Measurements from ENCODE around the gene TNFRSF13B.
"Not testable (repeated sequence)": the region's sequence is repeated elsewhere in the genome, so short reads cannot be mapped to it uniquely, and the experiment has no call there.

Gene TNFRSF13B

GRCh38 chr17:16971458-16972338, at the start of gene TNFRSF13B:
Gene TNFRSF13B, minus strand, starts transcription at chr17:16972118. Its CDS starts 43 bp downstream, at chr17:16972075.
- DNase-seq (ENCODE audit: low read depth): no peak

DNA sequence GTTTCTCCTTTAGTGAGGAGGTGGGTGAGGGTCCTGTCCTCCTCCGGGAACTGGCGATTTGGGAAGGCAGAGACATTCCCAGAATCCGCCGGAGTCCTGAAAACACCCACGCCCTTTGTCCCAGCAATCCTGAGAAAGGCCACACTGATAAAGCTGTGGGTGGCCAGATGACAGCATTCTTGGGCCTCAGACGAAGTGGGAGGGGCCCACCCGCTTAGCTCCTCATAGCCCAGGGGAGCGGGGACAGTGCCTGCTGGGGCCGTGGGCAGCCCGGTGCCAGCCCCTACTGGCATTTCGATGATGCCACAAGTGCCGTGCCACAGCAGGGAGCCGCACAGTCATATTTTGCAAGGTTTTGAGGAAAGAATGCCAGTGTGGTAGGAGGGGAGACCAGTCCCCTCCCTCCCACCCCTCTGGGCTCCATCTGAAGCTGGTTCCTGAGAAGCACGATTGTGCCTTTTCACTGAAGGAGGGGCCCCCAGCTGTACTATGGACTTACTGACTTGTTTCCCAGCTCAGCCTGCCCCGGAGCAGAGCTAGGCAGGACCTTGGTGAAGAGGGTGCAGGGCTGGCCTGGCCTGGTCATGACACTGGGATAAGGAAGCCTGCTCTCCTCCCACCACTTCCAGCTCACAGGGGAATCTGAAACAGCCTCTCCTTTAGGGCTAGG, 49.4 kb upstream of the TNFRSF13B start:
- no peak for DNase-seq (ENCODE audit: low read depth)

DNA sequence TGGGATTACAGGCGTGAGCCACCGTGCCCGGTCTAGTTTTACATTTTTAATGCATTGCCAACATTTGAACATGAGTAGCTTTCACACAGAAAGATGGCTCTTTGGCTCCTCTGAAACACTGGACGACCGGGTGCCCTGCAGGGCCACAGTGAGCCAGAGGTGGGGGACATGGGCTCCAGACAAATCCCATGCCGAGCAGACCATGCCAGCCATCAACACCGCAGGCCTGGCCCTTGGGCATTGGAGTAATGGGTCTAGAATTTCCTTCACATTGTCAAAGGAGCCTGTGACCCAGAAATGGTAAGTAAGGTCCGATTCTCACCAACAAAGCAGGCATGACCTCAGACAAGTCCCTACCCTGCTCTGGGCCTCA, 48.9 kb upstream of the TNFRSF13B start:
- no peak for DNase-seq (ENCODE audit: low read depth)

GRCh38 chr17:17019891-17020456, 48.1 kb upstream of the TNFRSF13B start:
- DNase-seq (ENCODE audit: low read depth): no peak

DNA sequence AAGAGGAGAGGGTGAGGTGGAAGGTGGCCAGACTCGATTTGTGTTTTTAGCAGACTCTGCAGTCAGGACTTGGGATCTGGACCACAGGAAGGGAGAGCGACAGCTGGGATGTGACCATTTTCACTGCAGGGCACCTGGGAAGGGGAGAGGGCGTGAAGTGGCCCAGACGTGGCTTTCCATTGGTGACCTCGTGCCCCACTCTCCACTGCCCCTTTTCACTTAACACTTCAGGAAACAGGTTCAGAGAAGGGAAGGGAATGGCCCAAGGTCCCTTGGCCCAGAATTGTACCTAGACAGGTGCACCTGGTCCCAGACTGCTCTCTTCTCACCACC, 47.5 kb upstream of the TNFRSF13B start:
- no peak for DNase-seq (ENCODE audit: low read depth)

- no peak for DNase-seq (ENCODE audit: low read depth)
Observed at GRCh38 chr17:17018612-17019429, 46.9 kb upstream of the TNFRSF13B start.

DNA sequence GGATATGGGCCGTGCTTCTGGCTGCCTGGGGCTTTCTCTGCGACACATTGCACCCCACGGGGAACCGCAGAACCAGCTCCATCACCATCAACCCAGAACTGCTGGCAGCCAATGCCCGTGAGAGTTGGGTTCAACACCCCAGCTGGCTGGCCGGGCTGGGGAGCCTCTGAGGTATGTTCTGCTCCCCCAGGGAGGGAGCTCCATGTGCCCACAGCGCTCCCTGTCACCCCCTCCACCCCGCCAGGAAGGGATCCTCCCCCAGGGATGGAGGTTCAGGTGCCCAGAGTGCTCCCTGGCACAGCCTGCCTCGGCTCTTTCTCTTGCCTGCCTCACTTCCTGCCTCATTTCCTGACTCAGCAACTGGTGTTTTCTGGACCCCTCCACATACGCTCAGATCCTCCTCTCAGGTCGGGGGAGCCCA, 46.1 kb upstream of the TNFRSF13B start:
- no peak for DNase-seq (ENCODE audit: low read depth)

- DNase-seq (ENCODE audit: low read depth): no peak
Observed at GRCh38 chr17:17017343-17018014, 45.6 kb upstream of the TNFRSF13B start.

GRCh38 chr17:17016199-17017197, 44.6 kb upstream of the TNFRSF13B start:
- DNase-seq (ENCODE audit: low read depth): not testable (repeated sequence)

- no peak for DNase-seq (ENCODE audit: low read depth)
Observed at GRCh38 chr17:17015230-17015629, 43.3 kb upstream of the TNFRSF13B start.

DNA sequence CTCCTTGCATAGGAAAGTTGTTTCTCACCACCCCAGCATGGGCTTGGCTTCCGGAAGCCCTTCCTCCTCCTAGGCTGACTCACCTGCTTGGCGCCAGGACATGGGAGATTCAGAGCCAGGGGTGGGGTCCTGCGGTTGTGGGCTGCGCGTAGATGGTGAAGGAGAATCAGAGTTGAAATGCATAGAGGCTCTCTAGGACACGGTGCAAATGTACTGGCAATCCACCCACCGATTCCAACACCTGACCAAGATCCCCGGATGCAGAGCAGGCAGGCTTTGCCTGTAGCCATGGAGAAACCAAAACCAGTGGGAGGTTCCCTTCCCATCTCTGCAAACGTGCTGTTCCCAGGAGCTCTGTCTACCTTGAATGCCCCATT, 42.8 kb upstream of the TNFRSF13B start:
- DNase-seq (ENCODE audit: low read depth): not testable (repeated sequence)

DNA sequence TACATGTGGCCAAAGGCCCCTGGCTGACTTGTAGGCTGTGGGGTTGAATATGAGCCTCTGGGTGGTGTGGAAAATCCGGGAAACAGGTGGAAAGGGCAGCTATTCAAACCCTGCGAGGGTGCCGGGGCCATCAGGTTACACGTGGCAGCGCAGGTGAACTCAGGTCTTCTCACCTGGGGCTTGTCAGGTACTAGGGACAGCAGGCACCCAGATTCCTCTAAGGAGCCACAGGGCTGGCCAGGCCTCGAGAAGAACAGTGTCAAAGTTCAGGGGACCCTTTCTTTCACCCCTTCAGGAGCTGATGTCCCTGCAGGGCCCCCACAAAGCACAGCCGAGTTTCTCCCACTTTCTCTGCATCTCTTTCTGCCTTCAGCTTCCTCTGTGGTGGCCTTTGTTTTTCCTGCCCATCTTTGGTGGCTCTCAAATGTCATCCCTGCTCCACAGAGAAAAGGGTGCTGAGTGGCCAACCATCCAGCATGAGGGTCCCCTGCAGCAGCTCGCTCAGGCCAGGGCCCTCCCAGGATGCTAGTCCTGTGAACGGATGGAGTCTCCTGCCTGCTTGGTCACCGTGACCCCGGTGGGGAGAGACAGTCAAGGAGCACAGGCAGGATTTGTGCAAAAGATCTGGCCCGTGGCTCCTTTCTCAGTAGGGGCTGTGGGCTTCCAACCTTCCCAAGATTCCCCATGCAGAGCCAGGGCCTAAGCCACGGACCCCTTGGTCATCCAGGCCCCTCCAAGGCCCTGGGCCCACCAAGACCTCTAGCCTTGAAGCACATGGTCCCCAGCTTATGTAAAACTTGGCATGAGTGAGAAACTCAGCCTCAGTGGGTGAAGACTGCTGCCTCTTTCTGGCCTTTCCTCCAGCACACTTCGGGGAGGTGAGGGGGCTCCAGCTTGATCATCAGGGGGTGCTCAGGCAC, 42.2 kb upstream of the TNFRSF13B start:
- DNase-seq (ENCODE audit: low read depth): not testable (repeated sequence)

- peak; percentile 90 for DNase-seq (ENCODE audit: low read depth)
Observed at GRCh38 chr17:17011043-17011907, 39.4 kb upstream of the TNFRSF13B start.

- DNase-seq (ENCODE audit: low read depth): not testable (repeated sequence)
Observed at GRCh38 chr17:17010545-17011034, 38.7 kb upstream of the TNFRSF13B start.

DNA sequence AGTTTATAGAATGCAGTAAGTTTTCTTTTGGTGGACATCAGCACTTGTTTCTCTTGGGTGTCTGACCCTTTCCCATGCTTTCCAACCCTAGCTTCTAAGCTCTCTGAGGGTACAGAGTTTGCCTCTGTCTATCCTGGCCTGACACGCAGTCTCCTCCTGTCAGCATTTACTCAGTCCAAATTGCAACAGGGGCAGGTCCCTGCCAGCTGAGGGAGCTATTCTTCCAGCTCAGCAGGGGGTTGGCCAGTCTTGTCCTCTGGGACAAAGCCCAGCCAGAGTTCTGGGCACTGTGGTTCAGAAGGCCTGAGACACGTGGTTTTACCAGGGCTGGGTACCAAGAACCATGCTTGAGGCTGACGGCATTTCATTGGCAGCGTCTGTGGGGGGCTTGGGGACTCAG, 38.1 kb upstream of the TNFRSF13B start:
- peak; percentile 34 for DNase-seq (ENCODE audit: low read depth)

- not testable (repeated sequence) for DNase-seq (ENCODE audit: low read depth)
Observed at GRCh38 chr17:17008621-17009397, 36.9 kb upstream of the TNFRSF13B start.

GRCh38 chr17:17007891-17008290, 36.0 kb upstream of the TNFRSF13B start:
- not testable (repeated sequence) for DNase-seq (ENCODE audit: low read depth)

Measured in fibroblast of gingiva (primary cell).